GM12872 (cell line): ENCODE results near the gene RMDN2.

Source experiments
- CTCF ChIP-seq: IDR thresholded peaks from 3 replicates; pipeline ENCODE4 v1.5.1; 2011; ENCODE audit warnings: low read depth, mild to moderate bottlenecking, low read length, moderate library complexity; ENCODE audit not compliant: insufficient read depth

The RMDN2 gene

GRCh38 chr2:38032946-38033345 is 107.9 kb downstream of the RMDN2 start:
- no peak for TF ChIP-seq CTCF

- TF ChIP-seq CTCF: no peak
Observed at GRCh38 chr2:38033646-38034045, 108.6 kb downstream of the RMDN2 start.

GRCh38 chr2:38035968-38036367 is 110.9 kb downstream of the RMDN2 start:
- TF ChIP-seq CTCF: no peak

GRCh38 chr2:38037325-38037724 is 112.2 kb downstream of the RMDN2 start:
- TF ChIP-seq CTCF: no peak

GRCh38 chr2:38037757-38038621 is 112.9 kb downstream of the RMDN2 start:
- peak; percentile 67 for TF ChIP-seq CTCF

GRCh38 chr2:38038682-38039081 is 113.6 kb downstream of the RMDN2 start:
- TF ChIP-seq CTCF: no peak

GRCh38 chr2:38039121-38039910 is 114.2 kb downstream of the RMDN2 start:
- no peak for TF ChIP-seq CTCF
